ENCODE results near the gene SP140. TPM values are rescaled to one million over a fixed set of nuclear protein-coding genes. Genes with fewer than 3 reads are reported as not detected.

The SP140 gene
- total RNA-seq, 2 experiments from 2014 or later: 51.2 to 55.1 TPM

GRCh38 chr2:230230087-230230486 lies 4.6 kb downstream of the SP140 start:
- DNase-seq (no peak), ATAC-seq (ENCODE audit: poor library complexity) (no peak)
- intact Hi-C loops (cut with DNase I, micrococcal nuclease): loop anchor here in 1 of 2 experiments (5.0 kb wide), 1 partner anchor 42 kb away; no protein-coding TSS in a partner anchor
- peaks cover 31% of the 10 kb centered on the region for H3K4me1 ChIP-seq (ENCODE audit: insufficient read depth, low read length)
- ChIA-PET POLR2A (interaction anchor here (1.1 kb wide), 1 partner anchor 11 kb away, joined by 3 read pairs; the partner anchor contains the start of gene SP110), CTCF (no interaction called here)
- H3K36me3 Mint-ChIP-seq (ENCODE audit: low read depth): peaks cover 54% of the 10 kb centered on the region
- H3K4me1 Mint-ChIP-seq (ENCODE audit: low read depth): peaks cover 73% of the 10 kb centered on the region
- H3K27ac ChIP-seq (ENCODE audit: low read depth in 1 of 2, low read length in 2 of 2): no peak overlapping the region
- peaks cover 9% of the 10 kb centered on the region for H3K36me3 ChIP-seq (ENCODE audit: insufficient read depth, low read length)
- H3K27me3 Mint-ChIP-seq: no peaks in the 10 kb centered on the region
- no peak overlapping the region for H3K4me3 ChIP-seq (ENCODE audit: low read length)
- H3K27ac Mint-ChIP-seq: no peak overlapping the region
- peaks cover 0 to 14% of the 10 kb centered on the region in 2 experiments for H3K9me3 ChIP-seq (ENCODE audit: control insufficient read depth in 1 of 2, insufficient read depth in 1 of 2, low read length in 2 of 2)
- no peaks in the 10 kb centered on the region for H3K27me3 ChIP-seq (ENCODE audit: control insufficient read depth in 1 of 2, insufficient read depth in 2 of 2, low read length in 2 of 2)
- no peak overlapping the region for H3K4me3 Mint-ChIP-seq
- TF ChIP-seq CTCF (IDR thresholded peaks at IDR 0.05): no peak
- peaks cover 7% of the 10 kb centered on the region for H3K9me3 Mint-ChIP-seq

- Histone ChIP-seq H3K27me3 (ENCODE audit: control insufficient read depth in 1 of 2, insufficient read depth in 2 of 2, low read length in 2 of 2) (no peaks in the 10 kb centered on the region), H3K4me1 (ENCODE audit: insufficient read depth, low read length) (peaks cover 27% of the 10 kb centered on the region), H3K36me3 (ENCODE audit: insufficient read depth, low read length) (peaks cover 15% of the 10 kb centered on the region), H3K9me3 (ENCODE audit: control insufficient read depth in 1 of 2, insufficient read depth in 1 of 2, low read length in 2 of 2) (peaks cover 0 to 14% of the 10 kb centered on the region in 2 experiments), H3K27ac (ENCODE audit: low read depth in 1 of 2, low read length in 2 of 2) (no peak overlapping the region), H3K4me3 (ENCODE audit: low read length) (no peak overlapping the region)
- intact Hi-C loops (cut with DNase I, micrococcal nuclease): loop anchor here in 1 of 2 experiments (5.0 kb wide), 1 partner anchor 42 kb away; no protein-coding TSS in a partner anchor
- POLR2A ChIA-PET: interaction anchor here (1.1 kb wide), 1 partner anchor 11 kb away, joined by 3 read pairs; the partner anchor contains the start of gene SP110
- peaks cover 69% of the 10 kb centered on the region for H3K4me1 Mint-ChIP-seq (ENCODE audit: low read depth)
- DNase-seq (no peak), ATAC-seq (ENCODE audit: poor library complexity) (no peak)
- no peaks in the 10 kb centered on the region for H3K27me3 Mint-ChIP-seq
- H3K4me3 Mint-ChIP-seq: peak overlapping the region; percentile 69
- peaks cover 57% of the 10 kb centered on the region for H3K36me3 Mint-ChIP-seq (ENCODE audit: low read depth)
- CTCF ChIA-PET: no interaction called here
- TF ChIP-seq CTCF (IDR thresholded peaks at IDR 0.05): no peak
- peaks cover 7% of the 10 kb centered on the region for H3K9me3 Mint-ChIP-seq
- H3K27ac Mint-ChIP-seq: peak overlapping the region; percentile 2
Observed at GRCh38 chr2:230230496-230231200, 5.1 kb downstream of the SP140 start.

GRCh38 chr2:230231251-230231650 lies 5.7 kb downstream of the SP140 start:
- Mint-ChIP-seq H3K9me3 (peaks cover 7% of the 10 kb centered on the region), H3K27ac (no peak overlapping the region), H3K4me1 (ENCODE audit: low read depth) (peaks cover 63% of the 10 kb centered on the region), H3K27me3 (no peaks in the 10 kb centered on the region), H3K36me3 (ENCODE audit: low read depth) (peaks cover 58% of the 10 kb centered on the region), H3K4me3 (no peak overlapping the region)
- ChIA-PET CTCF (no interaction called here), POLR2A (interaction anchor here (1.1 kb wide), 1 partner anchor 12 kb away, joined by 3 read pairs; the partner anchor contains the start of gene SP110)
- H3K36me3 ChIP-seq (ENCODE audit: insufficient read depth, low read length): peaks cover 18% of the 10 kb centered on the region
- no peak overlapping the region for H3K4me3 ChIP-seq (ENCODE audit: low read length)
- H3K9me3 ChIP-seq (ENCODE audit: control insufficient read depth in 1 of 2, insufficient read depth in 1 of 2, low read length in 2 of 2): peaks cover 0 to 14% of the 10 kb centered on the region in 2 experiments
- no peak for TF ChIP-seq CTCF (IDR thresholded peaks at IDR 0.05)
- peaks cover 23% of the 10 kb centered on the region for H3K4me1 ChIP-seq (ENCODE audit: insufficient read depth, low read length)
- intact Hi-C loops (cut with DNase I, micrococcal nuclease): loop anchor here in 1 of 2 experiments (5.0 kb wide), 1 partner anchor 41 kb away; no protein-coding TSS in a partner anchor
- no peaks in the 10 kb centered on the region for H3K27me3 ChIP-seq (ENCODE audit: control insufficient read depth in 1 of 2, insufficient read depth in 2 of 2, low read length in 2 of 2)
- H3K27ac ChIP-seq (ENCODE audit: low read depth in 1 of 2, low read length in 2 of 2): no peak overlapping the region
- ATAC-seq (ENCODE audit: poor library complexity) (no peak), DNase-seq (no peak)
